ENCODE results near the gene GRIK4. TPM values are rescaled to one million over a fixed set of nuclear protein-coding genes. Genes with fewer than 3 reads are reported as not detected.

Gene GRIK4
- total and polyA plus RNA-seq, 2 of the 4 experiments (the other 2 are of a cell fraction) = 0.18 to 0.38 TPM

DNA sequence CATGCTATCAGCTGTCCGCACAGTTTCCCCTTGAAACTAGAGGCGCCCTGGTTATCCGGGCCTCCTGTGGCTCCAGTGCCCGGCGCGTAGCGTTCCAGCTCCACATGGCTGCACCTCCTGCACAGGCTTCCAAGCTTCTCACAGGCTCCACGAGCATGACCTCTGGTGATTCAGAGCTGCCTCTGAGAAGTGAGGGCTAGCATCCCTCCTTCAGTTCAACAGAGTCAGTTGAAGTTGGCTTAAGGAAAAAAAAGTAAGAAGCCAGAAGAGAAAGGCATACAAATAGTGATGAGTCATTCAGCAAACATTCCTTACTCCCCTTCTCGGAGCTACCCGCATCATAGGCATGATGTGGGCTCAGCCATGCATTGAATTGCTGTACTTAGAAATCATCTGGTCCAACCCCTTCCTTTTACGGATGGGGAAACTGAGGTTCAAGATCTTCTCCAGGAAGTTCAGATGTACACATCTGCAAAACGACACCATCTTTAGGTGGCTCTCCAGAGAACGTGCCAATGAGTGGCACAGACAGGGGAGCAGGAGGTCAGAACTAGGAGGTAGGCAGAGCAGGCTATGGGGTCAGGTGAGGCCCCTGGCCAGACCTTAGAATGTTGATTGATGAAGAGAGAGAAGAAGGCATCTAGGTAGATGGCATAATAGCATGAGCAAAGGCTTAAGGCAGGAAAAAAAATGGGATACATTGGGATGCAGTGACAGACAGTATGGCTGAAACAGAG, 296.0 kb downstream of the GRIK4 start (continued):
- TF ChIP-seq MAZ (IDR thresholded peaks at IDR 0.05; ENCODE audit: borderline replicate concordance, low read depth, low read length) (peak; percentile 34; the same call in 1 of the 2 replicates), SMC3 (IDR thresholded peaks at IDR 0.05; ENCODE audit: low read depth, low read length) (peak; percentile 2; the same call in 1 of the 2 replicates)

DNA sequence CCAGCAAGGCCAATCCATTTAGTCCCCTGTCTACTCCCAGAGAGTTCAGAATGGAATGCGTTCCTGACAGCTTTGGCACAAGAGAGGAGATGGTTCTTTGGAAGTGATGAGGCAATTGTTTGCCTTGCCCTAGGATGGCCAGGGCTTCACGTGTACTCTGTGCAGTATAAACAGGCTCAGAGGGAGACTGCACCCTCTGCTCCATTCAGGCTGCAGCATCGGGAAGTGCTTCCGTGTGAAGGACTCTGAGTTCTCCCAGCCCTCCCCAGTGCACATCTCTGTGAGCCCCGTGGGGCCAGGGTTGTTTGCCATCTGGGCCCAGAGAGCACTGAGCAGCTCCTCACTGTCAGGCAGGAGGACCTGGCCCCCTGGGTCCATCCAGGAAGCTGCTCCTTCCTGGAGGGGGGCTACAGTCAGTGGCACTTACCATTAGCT, 297.1 kb downstream of the GRIK4 start:
- H3K27me3 ChIP-seq (ENCODE audit: control insufficient read depth, insufficient read depth, low read length) = 0 out of 2 replicates have a peak, but pooled peaks cover 3% of the 10 kb centered on the region
- peaks cover 5% of the 10 kb centered on the region; the same call in 1 of the 2 replicates for H4K20me1 ChIP-seq (ENCODE audit: insufficient read depth, low read length)
- no peaks in the 10 kb centered on the region for H3K9me3 ChIP-seq (ENCODE audit: control insufficient read depth, insufficient read depth, low read length)
- no peak overlapping the region for H2BK120ac ChIP-seq (ENCODE audit: low read depth, low read length)
- no peak overlapping the region for H2BK5ac ChIP-seq (ENCODE audit: low read depth, low read length, poor library complexity, severe bottlenecking)
- H3K4me1 ChIP-seq (ENCODE audit: control insufficient read depth, insufficient read depth, low read length) = peaks cover 6% of the 10 kb centered on the region; the same call in 1 of the 2 replicates
- H3K9me1 ChIP-seq (ENCODE audit: insufficient read depth, low read length) = peaks cover 7% of the 10 kb centered on the region; the same call in 1 of the 2 replicates
- no peak overlapping the region for H2BK20ac ChIP-seq (ENCODE audit: low read depth, low read length)
- ATAC-seq (ENCODE audit: low read depth) (no peak), DNase-seq (no peak)
- no peak overlapping the region for H2BK15ac ChIP-seq (ENCODE audit: low read depth, low read length)
- H4K8ac ChIP-seq (ENCODE audit: low read depth in 2 of 2, low read length in 2 of 2) = no peak overlapping the region
- H3K23ac ChIP-seq (ENCODE audit: low read depth, low read length) = no peak overlapping the region
- ChIA-PET CTCF (no interaction called here), POLR2A (ENCODE audit: unreplicated experiment) (no interaction called here)
- no peak overlapping the region for H3K9ac ChIP-seq (ENCODE audit: low read depth, low read length)
- H3K18ac ChIP-seq (ENCODE audit: low read depth, low read length) = no peak overlapping the region
- intact Hi-C loops (cut with micrococcal nuclease) = loop anchor here (5.0 to 10.0 kb wide), 3 partner anchors 204 to 474 kb away; partner anchors contain the start of gene ARHGEF12
- H2AK9ac ChIP-seq (replicated peaks; ENCODE audit: low read depth, low read length, poor library complexity) = no peak overlapping the region
- no peak overlapping the region for H4K91ac ChIP-seq (ENCODE audit: insufficient read depth, low read depth, low read length)
- 0 out of 2 replicates have a peak overlapping the region, but pooled peaks have one; percentile 21 for H3K4ac ChIP-seq (ENCODE audit: low read depth, low read length)
- dilution Hi-C loops (cut with HindIII; ENCODE audit: low sequenced_read_pairs, unreplicated experiment) = no loop called here
- no peak overlapping the region for H3K4me3 ChIP-seq (ENCODE audit: insufficient read depth, low read depth, low read length)
- H3K27ac ChIP-seq (ENCODE audit: insufficient read depth, low read length) = no peak overlapping the region
- H3K56ac ChIP-seq (ENCODE audit: extremely low read depth, insufficient read depth, low read length) = no peak overlapping the region
- in situ Hi-C loops (cut with MboI; ENCODE audit: low sequenced_read_pairs) = no loop called here
- no peak overlapping the region for H4K5ac ChIP-seq (ENCODE audit: low read depth, low read length)
- H2AK5ac ChIP-seq (ENCODE audit: low read depth, low read length) = no peak overlapping the region
- no peaks in the 10 kb centered on the region for H3K36me3 ChIP-seq (ENCODE audit: control insufficient read depth, insufficient read depth, low read length)
- WGBS, 2 experiments (ENCODE audit: extremely low coverage in 2 of 2, insufficient read length in 1 of 2) = 80% methylated on average over 1 of the region's 5 CpGs; no CpG with 5 or more reads in 1 of the 2 experiments
- BruUV-seq (replicated peaks) = no TSS peak
- H3K14ac ChIP-seq (replicated peaks; ENCODE audit: low read depth, low read length) = no peak overlapping the region
- TF ChIP-seq RCOR1 (IDR thresholded peaks at IDR 0.05; ENCODE audit: insufficient replicate concordance, low read length) (no peak), MXI1 (IDR thresholded peaks at IDR 0.05; ENCODE audit: borderline replicate concordance, low read depth, low read length) (no peak)
- H3K79me1 ChIP-seq (ENCODE audit: low read depth in 1 of 2, low read length in 2 of 2) = no peaks in the 10 kb centered on the region
- H2AFZ ChIP-seq (replicated peaks; ENCODE audit: low read length, poor library complexity) = peak overlapping the region; percentile 27
- no peak overlapping the region for H3K4me2 ChIP-seq (ENCODE audit: low read depth, low read length)
